Mammary epithelial cell (primary cell): ENCODE data around the gene SMIM27.

ENCODE experiments used
- EZH2 ChIP-seq: IDR thresholded peaks from 2 replicates; pipeline ENCODE4 v1.6.1; 2012; ENCODE audit warnings: low read length, inconsistent platforms, borderline replicate concordance
- TF ChIP-seq, protein P1 (sequence below), 2 donors: IDR thresholded peaks in 1 of 2; conservative IDR thresholded peaks in 1 of 2; 2 replicates each; pipeline ENCODE4 v1.5.1; 2011 to 2012; ENCODE audit warnings: inconsistent platforms in 2 of 2, low read length in 2 of 2, mild to moderate bottlenecking in 2 of 2, control low read depth in 1 of 2, low read depth in 1 of 2; ENCODE audit not compliant: insufficient read depth in 1 of 2; ENCODE audit errors: extremely low read depth in 1 of 2

DNA sequence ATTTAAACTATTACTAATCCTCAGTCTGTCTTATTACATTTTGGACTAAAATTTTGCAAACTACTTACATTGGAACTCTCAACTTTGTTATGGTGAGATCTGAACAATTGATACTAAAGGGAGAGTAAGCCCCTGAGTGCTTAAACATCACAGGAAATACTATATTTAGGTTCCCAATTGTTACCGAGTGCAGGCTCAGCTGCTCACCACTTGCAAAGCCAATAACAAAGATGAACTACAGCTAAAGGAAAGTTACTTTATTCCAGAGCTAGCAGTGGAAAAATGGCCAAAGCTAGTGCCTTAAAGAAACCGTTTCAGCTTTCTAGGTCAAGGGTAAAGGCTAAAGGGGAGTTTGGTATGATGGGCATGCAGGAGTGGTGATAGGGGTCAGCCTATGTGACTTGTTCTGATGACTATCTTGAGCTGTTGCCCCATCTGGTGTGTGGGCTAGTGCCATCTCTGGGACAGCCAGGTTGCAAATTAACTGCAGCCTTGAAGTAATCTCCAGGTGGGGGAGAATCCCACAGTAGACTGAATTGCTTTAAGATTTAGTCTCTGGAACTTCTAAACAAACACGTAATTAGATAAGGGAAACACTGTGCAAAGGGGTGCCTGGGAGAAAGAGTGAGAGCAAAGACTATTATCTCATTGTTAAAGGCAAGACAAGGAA lies 28.6 kb downstream of the SMIM27 start:
- TF ChIP-seq, protein P1, sequence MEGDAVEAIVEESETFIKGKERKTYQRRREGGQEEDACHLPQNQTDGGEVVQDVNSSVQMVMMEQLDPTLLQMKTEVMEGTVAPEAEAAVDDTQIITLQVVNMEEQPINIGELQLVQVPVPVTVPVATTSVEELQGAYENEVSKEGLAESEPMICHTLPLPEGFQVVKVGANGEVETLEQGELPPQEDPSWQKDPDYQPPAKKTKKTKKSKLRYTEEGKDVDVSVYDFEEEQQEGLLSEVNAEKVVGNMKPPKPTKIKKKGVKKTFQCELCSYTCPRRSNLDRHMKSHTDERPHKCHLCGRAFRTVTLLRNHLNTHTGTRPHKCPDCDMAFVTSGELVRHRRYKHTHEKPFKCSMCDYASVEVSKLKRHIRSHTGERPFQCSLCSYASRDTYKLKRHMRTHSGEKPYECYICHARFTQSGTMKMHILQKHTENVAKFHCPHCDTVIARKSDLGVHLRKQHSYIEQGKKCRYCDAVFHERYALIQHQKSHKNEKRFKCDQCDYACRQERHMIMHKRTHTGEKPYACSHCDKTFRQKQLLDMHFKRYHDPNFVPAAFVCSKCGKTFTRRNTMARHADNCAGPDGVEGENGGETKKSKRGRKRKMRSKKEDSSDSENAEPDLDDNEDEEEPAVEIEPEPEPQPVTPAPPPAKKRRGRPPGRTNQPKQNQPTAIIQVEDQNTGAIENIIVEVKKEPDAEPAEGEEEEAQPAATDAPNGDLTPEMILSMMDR (conservative IDR thresholded peaks at IDR 0.05 in 1 of 2, IDR thresholded peaks at IDR 0.05 in 1 of 2; ENCODE audit: extremely low read depth in 1 of 2, insufficient read depth in 1 of 2, low read depth in 1 of 2, low read length in 2 of 2): no peak
- TF ChIP-seq EZH2: no peak
